Fibroblast of skin of right biceps (primary cell): ENCODE results near the gene SEMA5A.

ENCODE experiments used
- DNase-seq: peaks from one replicate; pipeline ENCODE4 v3.0.0-alpha.2; 2013

Gene SEMA5A

GRCh38 chr5:9513827-9514226, 32.0 kb downstream of the SEMA5A start:
- DNase-seq = peak; percentile 52

GRCh38 chr5:9512457-9512856, 33.4 kb downstream of the SEMA5A start:
- peak; percentile 53 for DNase-seq

- peak; percentile 69 for DNase-seq
Observed at GRCh38 chr5:9507974-9508373, 37.9 kb downstream of the SEMA5A start.

- no peak for DNase-seq
Observed at GRCh38 chr5:9505225-9505624, 40.6 kb downstream of the SEMA5A start.

- no peak for DNase-seq
Observed at GRCh38 chr5:9502864-9503263, 43.0 kb downstream of the SEMA5A start.

GRCh38 chr5:9502050-9502834, 43.6 kb downstream of the SEMA5A start:
- DNase-seq = no peak

GRCh38 chr5:9500625-9501024, 45.2 kb downstream of the SEMA5A start:
- no peak for DNase-seq

- no peak for DNase-seq
Observed at GRCh38 chr5:9500193-9500592, 45.7 kb downstream of the SEMA5A start.

- no peak for DNase-seq
Observed at GRCh38 chr5:9499498-9499876, 46.4 kb downstream of the SEMA5A start.

GRCh38 chr5:9498541-9499497, 47.1 kb downstream of the SEMA5A start:
- peak; percentile 43 for DNase-seq

- DNase-seq = no peak
Observed at GRCh38 chr5:9497347-9497746, 48.5 kb downstream of the SEMA5A start.

- DNase-seq = no peak
Observed at GRCh38 chr5:9496801-9497200, 49.1 kb downstream of the SEMA5A start.

- DNase-seq = no peak
Observed at GRCh38 chr5:9495121-9495520, 50.8 kb downstream of the SEMA5A start.

- no peak for DNase-seq
Observed at GRCh38 chr5:9494301-9494700, 51.6 kb downstream of the SEMA5A start.

GRCh38 chr5:9490494-9491097, 55.3 kb downstream of the SEMA5A start:
- DNase-seq = no peak

GRCh38 chr5:9483779-9484178, 62.1 kb downstream of the SEMA5A start:
- peak; percentile 71 for DNase-seq

- peak; percentile 76 for DNase-seq
Observed at GRCh38 chr5:9483243-9483642, 62.6 kb downstream of the SEMA5A start.

GRCh38 chr5:9482381-9482780, 63.5 kb downstream of the SEMA5A start:
- no peak for DNase-seq

GRCh38 chr5:9480499-9480898, 65.4 kb downstream of the SEMA5A start:
- no peak for DNase-seq

GRCh38 chr5:9479990-9480389, 65.9 kb downstream of the SEMA5A start:
- DNase-seq = no peak

GRCh38 chr5:9479361-9479760, 66.5 kb downstream of the SEMA5A start:
- DNase-seq = peak; percentile 90

GRCh38 chr5:9477537-9477936, 68.3 kb downstream of the SEMA5A start:
- DNase-seq = no peak

GRCh38 chr5:9474219-9475002, 71.5 kb downstream of the SEMA5A start:
- no peak for DNase-seq
